ENCODE measurements around the gene GPR89A. TPM values are rescaled to one million over a fixed set of nuclear protein-coding genes. Genes with fewer than 3 reads are reported as not detected.
"Not testable (repeated sequence)": the region's sequence is repeated elsewhere in the genome, so short reads cannot be mapped to it uniquely, and the experiment has no call there.

Gene GPR89A
- total and polyA plus RNA-seq, 2 of the 8 experiments (the other 6 are each of a cell fraction or from before 2014, with no cell fraction given): 26.8 to 46.6 TPM

DNA sequence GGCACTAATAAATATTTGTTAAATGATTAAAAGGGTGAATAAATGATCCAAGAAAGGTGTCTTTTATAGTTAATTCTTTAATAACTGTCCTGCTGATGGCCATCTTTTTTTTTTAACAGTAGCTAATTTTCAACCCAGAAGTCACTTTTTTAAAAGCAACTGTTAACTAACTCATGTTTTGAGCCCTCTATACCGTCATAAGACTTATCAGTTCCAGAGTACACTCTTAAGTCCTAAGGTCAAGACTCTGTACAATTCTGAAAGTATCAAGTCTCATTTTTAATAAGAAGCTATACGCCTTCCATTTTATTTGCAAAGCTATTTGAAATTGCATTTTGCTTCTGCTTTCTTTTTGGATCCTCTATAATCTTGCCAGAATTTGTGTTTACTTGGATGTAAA, 3.0 kb downstream of the GPR89A start:
- H3K56ac ChIP-seq (replicated peaks; ENCODE audit: insufficient read length, low read depth, low read length); H2BK120ac ChIP-seq (replicated peaks; ENCODE audit: low read depth, low read length); H2AK5ac ChIP-seq (ENCODE audit: low read depth, low read length); H2BK5ac ChIP-seq (ENCODE audit: low read depth, low read length); DNase-seq (ENCODE audit: low read depth in 1 of 2, low spot score in 2 of 2); CTCF ChIA-PET (ENCODE audit: partially characterized antibody); H3K79me1 ChIP-seq (ENCODE audit: low read depth, low read length); H3K4me2 ChIP-seq (ENCODE audit: insufficient read depth in 1 of 2, low read depth in 2 of 2, low read length in 2 of 2); H3K14ac ChIP-seq (ENCODE audit: insufficient read length); H4K8ac ChIP-seq (ENCODE audit: extremely low read depth, insufficient read depth, low read length); H4K91ac ChIP-seq (replicated peaks; ENCODE audit: insufficient read length, low read length); H3K23ac ChIP-seq (ENCODE audit: insufficient read length); H3K9ac ChIP-seq (replicated peaks in 1 of 4; ENCODE audit: extremely low read depth in 1 of 4, low read depth in 3 of 4, low read length in 3 of 4); FAIRE-seq; H3K4me3 ChIP-seq (ENCODE audit: extremely low read depth in 1 of 4, insufficient read depth in 2 of 4, low read depth in 3 of 4, low read length in 4 of 4); H3K4me1 ChIP-seq (replicated peaks in 1 of 4; ENCODE audit: control insufficient read depth in 3 of 4, insufficient read depth in 4 of 4, low read length in 3 of 4); H3K4ac ChIP-seq (replicated peaks; ENCODE audit: insufficient read length, low read depth, low read length); H2BK15ac ChIP-seq (ENCODE audit: low read length); H3K23me2 ChIP-seq (ENCODE audit: low read depth, low read length); H3K18ac ChIP-seq (ENCODE audit: extremely low read depth, low read length); H2BK20ac ChIP-seq (ENCODE audit: low read length); H4K20me1 ChIP-seq (replicated peaks in 1 of 2; ENCODE audit: control insufficient read depth in 1 of 2, insufficient read depth in 2 of 2, low read length in 2 of 2); H2BK12ac ChIP-seq (ENCODE audit: low read depth, low read length); H2AFZ ChIP-seq (ENCODE audit: low read length); H3K27ac ChIP-seq (ENCODE audit: low read depth, low read length); H3K27me3 ChIP-seq (replicated peaks in 1 of 4; ENCODE audit: control insufficient read depth in 3 of 4, extremely low read depth in 1 of 4, insufficient read depth in 3 of 4, low read length in 3 of 4); H3K36me3 ChIP-seq (ENCODE audit: control insufficient read depth in 2 of 4, insufficient read depth in 4 of 4, low read length in 3 of 4); H3K9me3 ChIP-seq (ENCODE audit: insufficient read depth in 2 of 2, low read depth in 1 of 2, low read length in 1 of 2); H4K5ac ChIP-seq (ENCODE audit: insufficient read length, low read depth, low read length): not testable (repeated sequence)
- POLR2A ChIA-PET (ENCODE audit: partially characterized antibody): interaction anchor here (0.6 kb wide), 1 partner anchor 102 kb away, joined by 3 read pairs; no protein-coding TSS in a partner anchor
- WGBS, 2 experiments (ENCODE audit: extremely low coverage in 1 of 2, insufficient coverage in 1 of 2, insufficient read length in 1 of 2, insufficient replicate concordance in 2 of 2, low coverage in 1 of 2, low lambda C conversion rate in 2 of 2, missing lambda C conversion rate in 1 of 2): 95% methylated on average over 2 of the region's 2 CpGs; no CpG with 5 or more reads in 1 of the 2 experiments
- peaks cover 0 to 11% of the 10 kb centered on the region in 2 experiments; a peak in 2 of 4 replicates for H3K79me2 ChIP-seq (ENCODE audit: control insufficient read depth in 1 of 2, insufficient read depth in 2 of 2, low read length in 2 of 2)

DNA sequence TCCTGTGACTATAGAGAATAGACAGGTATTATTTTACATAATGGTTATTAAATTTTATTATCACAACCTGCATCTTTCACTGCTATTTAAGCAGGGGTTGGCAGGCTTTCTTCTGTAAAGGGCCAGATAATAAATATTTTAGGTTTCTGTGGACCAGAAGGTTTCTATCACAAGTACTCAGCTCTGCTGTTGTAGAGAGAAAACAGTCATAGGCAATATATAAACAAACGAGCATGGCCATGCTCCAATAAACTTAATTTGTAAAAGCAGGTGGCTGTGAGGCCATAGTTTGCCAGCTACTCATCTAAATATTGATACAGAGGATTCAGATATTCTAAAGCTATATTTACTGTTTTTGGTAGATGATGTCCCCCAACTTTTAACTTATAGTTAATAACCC, 12.3 kb downstream of the GPR89A start:
- H3K14ac ChIP-seq (ENCODE audit: insufficient read length); POLR2A ChIA-PET (ENCODE audit: partially characterized antibody); H2BK15ac ChIP-seq (ENCODE audit: low read length); H3K56ac ChIP-seq (replicated peaks; ENCODE audit: insufficient read length, low read depth, low read length); H3K36me3 ChIP-seq (ENCODE audit: control insufficient read depth in 2 of 4, insufficient read depth in 4 of 4, low read length in 3 of 4); H3K79me2 ChIP-seq (ENCODE audit: control insufficient read depth in 1 of 2, insufficient read depth in 2 of 2, low read length in 2 of 2); H2BK120ac ChIP-seq (replicated peaks; ENCODE audit: low read depth, low read length); H3K18ac ChIP-seq (ENCODE audit: extremely low read depth, low read length); DNase-seq (ENCODE audit: low read depth in 1 of 2, low spot score in 2 of 2); H4K20me1 ChIP-seq (replicated peaks in 1 of 2; ENCODE audit: control insufficient read depth in 1 of 2, insufficient read depth in 2 of 2, low read length in 2 of 2); H3K4me2 ChIP-seq (ENCODE audit: insufficient read depth in 1 of 2, low read depth in 2 of 2, low read length in 2 of 2); H2AFZ ChIP-seq (ENCODE audit: low read length); H4K91ac ChIP-seq (replicated peaks; ENCODE audit: insufficient read length, low read length); H3K4me1 ChIP-seq (replicated peaks in 1 of 4; ENCODE audit: control insufficient read depth in 3 of 4, insufficient read depth in 4 of 4, low read length in 3 of 4); H2BK12ac ChIP-seq (ENCODE audit: low read depth, low read length); H2AK5ac ChIP-seq (ENCODE audit: low read depth, low read length); H2BK5ac ChIP-seq (ENCODE audit: low read depth, low read length); H3K27me3 ChIP-seq (replicated peaks in 1 of 4; ENCODE audit: control insufficient read depth in 3 of 4, extremely low read depth in 1 of 4, insufficient read depth in 3 of 4, low read length in 3 of 4); H3K23ac ChIP-seq (ENCODE audit: insufficient read length); H4K8ac ChIP-seq (ENCODE audit: extremely low read depth, insufficient read depth, low read length); FAIRE-seq; H3K9ac ChIP-seq (replicated peaks in 1 of 4; ENCODE audit: extremely low read depth in 1 of 4, low read depth in 3 of 4, low read length in 3 of 4); H3K23me2 ChIP-seq (ENCODE audit: low read depth, low read length); H2BK20ac ChIP-seq (ENCODE audit: low read length); H3K9me3 ChIP-seq (ENCODE audit: insufficient read depth in 2 of 2, low read depth in 1 of 2, low read length in 1 of 2); H4K5ac ChIP-seq (ENCODE audit: insufficient read length, low read depth, low read length); H3K4me3 ChIP-seq (ENCODE audit: extremely low read depth in 1 of 4, insufficient read depth in 2 of 4, low read depth in 3 of 4, low read length in 4 of 4); CTCF ChIA-PET (ENCODE audit: partially characterized antibody); H3K79me1 ChIP-seq (ENCODE audit: low read depth, low read length); H3K27ac ChIP-seq (ENCODE audit: low read depth, low read length); H3K4ac ChIP-seq (replicated peaks; ENCODE audit: insufficient read length, low read depth, low read length): not testable (repeated sequence)
- 75% methylated on average over 1 of the region's 1 CpG; no CpG with 5 or more reads in 1 of the 2 experiments for WGBS, 2 experiments (ENCODE audit: extremely low coverage in 1 of 2, insufficient coverage in 1 of 2, insufficient read length in 1 of 2, insufficient replicate concordance in 2 of 2, low coverage in 1 of 2, low lambda C conversion rate in 2 of 2, missing lambda C conversion rate in 1 of 2)

All from H1 (cell line).